ENCODE results near the gene NUDT2.

GRCh38 chr9:34371886-34372466, 42.6 kb downstream of the NUDT2 start:
- TF ChIP-seq CTCF (conservative IDR thresholded peaks at IDR 0.05; ENCODE audit: low read length), result no peak
- no peak for TF ChIP-seq EZH2phosphoT487 (IDR thresholded peaks at IDR 0.05; ENCODE audit: borderline replicate concordance, low read depth, low read length)
